NCI-H1092 (cell line): Measurements from ENCODE around the gene AOPEP.

ENCODE experiments used
- DNase-seq: peaks from one replicate; lab custom pipeline; 2025; lab: John Stamatoyannopoulos, UW

Gene AOPEP

DNA sequence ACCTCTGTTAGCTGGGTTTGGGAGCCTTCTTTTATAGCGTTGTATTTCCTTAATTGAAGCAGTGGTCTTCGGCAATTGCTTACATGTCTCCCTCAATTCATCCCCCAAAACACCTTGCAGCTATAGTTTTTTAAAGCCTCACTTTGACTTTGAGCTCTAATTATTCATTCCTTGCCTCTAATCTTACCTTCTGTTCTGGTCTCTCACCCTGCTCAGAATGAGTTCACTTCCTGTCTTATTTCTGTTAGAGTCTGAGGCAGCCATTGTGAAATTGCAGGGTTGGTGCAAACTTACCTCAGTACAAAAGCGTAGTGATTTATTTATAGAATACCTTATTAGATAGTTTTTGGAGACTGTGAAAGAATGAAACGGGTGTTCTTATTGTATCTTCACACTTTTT lies 35.0 kb downstream of the AOPEP start:
- DNase-seq: no peak

DNA sequence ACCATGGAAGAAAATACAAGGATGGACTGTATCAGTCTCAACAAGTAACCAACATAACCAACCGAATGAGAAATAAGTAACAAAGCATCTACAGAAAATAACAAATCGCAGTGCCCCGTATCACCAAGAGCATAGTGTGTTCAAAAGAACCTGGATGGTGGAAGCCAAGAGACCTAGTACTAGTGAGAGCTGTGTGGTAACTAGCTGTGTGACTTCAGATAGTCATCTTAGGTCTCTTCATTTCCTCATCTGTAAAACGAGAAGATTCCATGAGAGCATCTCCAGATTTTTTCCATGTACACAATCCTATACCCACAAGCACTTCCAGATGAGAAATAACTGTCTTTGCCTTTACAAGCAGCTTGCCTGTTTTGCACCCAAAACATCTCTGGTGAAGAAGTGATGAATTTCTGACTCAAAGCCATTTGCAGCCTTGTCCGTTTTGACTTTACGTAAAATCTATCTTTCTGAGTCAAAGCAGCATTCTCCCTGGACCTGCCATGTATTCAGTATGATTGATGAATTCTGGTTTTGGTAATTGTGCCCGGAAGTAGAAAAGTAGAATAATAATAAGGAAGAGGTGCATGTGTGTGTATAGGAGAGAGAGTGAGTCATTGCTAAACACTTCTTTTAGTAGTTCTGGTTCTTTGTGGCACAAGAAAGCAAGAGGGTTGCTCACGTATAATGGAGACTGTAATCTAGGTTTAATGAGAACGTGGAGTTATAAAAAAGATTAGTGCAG lies 41.0 kb downstream of the AOPEP start:
- no peak for DNase-seq

DNA sequence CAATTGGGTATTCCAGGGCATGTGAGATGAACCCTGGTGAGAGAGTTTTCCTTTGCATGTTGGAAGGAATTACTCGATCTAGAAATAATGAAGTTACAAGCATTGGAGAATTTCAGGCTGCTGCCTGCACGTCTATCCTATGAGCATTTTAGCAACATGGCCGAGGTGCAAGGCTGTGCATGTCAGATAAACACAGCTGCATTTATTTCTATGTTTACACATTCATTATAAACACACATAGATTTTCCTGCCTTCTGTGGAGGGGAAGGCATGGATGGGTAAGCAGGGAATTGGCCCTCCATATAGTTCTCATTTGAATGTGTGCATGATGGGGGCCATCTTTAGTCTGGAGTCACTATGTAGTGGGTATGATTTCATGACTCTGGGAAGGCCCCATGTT lies 42.3 kb downstream of the AOPEP start:
- DNase-seq: no peak

DNA sequence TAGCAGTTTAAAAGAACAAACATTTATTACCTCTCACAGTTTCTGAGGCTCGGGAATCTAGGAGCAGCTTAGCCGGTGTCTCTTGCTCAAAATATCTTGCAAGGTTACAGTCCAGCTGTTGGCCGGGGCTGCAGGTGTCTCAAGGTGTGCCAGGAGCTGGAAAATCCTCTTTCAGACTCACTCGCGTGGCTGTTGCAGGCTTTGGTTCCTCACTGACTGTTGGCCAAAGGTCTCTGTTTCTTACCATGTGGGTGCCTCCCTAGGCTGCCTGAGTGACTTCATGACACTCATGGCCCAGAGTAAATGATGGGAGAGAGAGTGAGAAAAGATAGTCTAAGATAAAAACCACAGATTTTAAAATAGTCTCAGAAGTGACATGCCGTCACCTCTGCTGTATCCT lies 43.8 kb downstream of the AOPEP start:
- DNase-seq: no peak

DNA sequence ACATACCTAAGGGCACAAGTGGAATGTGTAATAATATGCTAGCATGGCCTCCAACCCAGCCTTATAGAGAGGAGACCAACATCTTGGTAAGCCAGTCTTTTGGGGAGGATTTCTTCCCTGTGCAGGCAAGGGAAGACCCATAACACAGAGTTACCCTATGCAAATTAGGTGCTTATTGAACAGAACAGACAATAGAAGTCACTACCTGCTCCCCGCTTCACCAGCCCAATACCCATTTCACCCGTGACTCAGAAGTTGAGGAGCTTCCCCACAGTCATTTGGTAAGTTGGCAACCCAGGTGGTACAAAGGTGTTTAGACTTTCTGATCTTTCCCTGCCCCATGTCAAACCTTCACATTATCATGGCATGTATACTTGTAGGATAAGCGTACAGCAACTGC lies 44.6 kb downstream of the AOPEP start:
- DNase-seq: no peak

DNA sequence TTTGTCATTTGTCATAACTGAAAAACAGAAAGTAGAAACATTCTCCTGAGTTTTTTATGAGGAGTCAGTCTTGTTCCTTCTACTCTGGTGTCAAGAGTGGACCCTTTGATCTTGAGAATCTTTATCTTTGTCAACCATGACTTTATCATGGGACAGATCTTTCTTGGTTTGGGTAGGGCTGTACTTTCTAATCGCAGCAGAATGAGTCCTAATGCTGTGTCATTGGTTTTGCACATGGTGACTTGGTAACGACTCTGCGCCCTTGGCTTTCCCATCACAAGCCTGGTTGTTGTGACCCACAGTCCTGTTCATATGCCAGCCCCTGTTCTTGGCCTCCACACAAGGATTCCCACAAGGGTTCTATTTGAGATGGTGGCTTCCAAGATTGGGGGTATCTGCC lies 45.6 kb downstream of the AOPEP start:
- no peak for DNase-seq

DNA sequence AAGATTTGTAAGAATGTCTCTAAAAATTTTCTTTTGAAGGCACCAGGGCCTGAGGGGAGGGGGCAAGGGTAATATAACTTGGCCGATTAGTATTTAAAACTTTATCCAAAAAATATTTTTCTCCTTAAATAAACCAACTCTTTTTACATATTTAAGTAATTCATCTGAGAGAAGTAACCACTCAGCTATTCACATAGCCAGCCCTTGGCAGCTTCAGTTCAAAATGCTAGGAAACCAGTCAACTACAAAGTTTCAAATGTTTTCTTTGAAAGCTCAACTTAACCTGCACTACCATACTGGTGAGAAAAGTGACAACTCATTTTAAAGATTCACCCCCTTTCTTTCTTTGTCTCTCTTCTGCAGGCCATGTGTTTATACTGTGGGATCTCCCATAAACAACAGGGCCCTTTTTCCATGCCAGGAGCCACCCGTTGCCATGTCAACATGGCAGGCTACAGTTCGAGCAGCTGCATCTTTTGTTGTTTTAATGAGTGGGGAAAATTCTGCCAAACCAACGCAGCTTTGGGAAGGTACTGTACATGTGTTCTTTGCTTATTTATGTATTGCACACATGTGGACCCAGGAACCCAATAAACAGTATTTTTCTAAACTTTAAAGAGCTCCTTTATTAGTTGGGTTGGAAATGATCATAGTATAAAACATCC lies 46.3 kb downstream of the AOPEP start:
- DNase-seq: peak; percentile 97

DNA sequence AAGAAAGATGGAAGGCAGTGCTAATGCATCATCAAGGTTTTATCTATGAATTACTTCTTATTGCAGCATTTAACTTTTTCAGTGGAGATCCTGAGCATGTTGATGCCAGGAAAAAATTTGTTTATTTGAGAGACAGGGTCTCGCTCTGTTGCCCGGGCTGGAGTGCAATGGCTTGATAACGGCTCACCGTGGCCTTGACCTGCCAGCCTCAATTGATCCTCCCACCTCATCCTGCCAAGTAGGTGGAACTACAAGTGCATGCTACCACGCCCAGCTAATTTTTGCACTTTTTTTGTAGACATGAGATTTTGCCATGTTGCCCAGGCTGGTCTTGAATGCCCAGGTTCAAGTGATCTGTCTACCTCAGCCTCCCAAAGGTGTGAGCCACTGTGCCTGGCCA lies 47.2 kb downstream of the AOPEP start:
- DNase-seq: no peak

DNA sequence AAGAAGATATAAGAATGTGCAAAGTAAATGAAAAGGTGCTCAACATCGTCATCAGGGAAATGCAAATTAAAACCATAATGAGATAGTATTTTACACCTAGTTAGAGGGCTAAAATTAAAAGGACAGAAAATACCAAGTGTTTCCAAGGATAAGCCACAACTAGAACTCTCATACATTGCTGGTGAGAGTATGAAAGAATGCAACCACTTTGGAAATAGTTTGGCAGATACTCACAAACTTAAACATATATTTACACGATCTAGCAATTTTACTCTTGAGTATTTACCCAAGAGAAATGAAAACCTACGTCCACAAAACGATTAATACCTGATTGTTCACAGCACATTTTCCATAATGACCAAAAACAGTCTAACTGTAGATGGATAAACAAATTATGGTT lies 51.5 kb downstream of the AOPEP start:
- DNase-seq: no peak

DNA sequence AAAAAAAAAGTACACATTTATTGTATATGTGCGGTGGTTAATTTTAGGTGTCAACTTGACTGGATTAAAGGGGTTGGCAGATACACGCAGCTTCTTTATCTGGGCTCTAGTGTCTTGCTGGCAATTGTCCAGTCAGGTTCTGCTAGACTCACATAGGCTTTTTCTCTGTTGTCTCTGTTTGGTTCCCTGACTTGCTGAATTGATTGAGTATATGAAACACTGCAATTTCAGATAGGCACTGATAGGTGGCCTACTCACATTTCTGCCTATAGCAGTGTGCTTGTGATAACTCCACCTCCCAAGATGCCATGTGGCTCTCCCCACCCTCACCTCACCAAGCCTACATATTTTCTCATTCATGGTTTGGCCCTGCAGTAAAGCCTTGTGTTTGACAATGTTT lies 52.5 kb downstream of the AOPEP start:
- peak; percentile 19 for DNase-seq

DNA sequence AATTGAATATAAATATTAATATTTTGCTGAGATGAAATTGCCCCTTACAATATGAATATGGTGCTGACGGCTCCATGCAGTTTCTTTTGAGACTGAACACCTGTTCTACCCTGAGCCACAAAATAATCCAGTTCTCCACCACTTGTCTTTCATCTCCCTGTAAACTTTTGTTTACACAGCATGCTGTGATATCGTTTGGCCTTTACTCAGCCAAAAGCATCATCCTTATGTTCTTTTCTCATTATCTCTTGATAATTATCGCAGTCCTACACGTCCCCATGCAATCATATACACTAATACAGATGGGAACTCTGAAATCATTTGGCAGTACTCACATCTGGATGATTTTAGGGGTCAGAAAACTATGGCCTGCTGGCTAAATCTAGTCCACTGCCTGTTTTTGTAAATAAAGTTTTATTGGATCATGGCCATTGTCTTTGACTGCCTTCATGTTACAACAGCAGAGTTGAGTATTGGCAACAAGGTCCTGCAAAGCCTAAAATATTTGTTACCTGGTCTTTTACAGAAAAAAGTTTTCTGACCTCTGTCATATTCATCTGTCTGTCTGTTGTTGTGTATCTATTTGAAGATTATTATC lies 53.3 kb downstream of the AOPEP start:
- no peak for DNase-seq

DNA sequence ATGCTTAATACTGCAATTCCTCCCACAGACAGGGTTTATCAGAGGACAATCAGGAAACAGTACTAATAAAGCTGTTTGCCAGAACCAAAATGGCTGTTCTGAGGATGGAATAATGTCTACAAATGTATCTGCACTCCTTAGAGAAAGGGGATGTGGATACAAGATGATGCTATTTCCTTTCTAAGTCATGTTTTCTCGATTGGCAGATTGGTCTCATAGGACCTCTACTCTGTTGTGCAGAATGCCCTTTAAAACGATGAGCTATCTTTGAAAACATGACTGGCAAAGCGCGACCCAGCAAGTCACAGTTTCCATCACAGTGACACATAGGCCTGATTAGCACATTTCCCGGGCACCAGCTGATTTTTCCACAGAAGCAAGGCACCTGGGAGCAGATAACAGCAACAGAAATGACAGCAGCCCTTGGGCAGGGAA lies 54.0 kb downstream of the AOPEP start:
- no peak for DNase-seq

DNA sequence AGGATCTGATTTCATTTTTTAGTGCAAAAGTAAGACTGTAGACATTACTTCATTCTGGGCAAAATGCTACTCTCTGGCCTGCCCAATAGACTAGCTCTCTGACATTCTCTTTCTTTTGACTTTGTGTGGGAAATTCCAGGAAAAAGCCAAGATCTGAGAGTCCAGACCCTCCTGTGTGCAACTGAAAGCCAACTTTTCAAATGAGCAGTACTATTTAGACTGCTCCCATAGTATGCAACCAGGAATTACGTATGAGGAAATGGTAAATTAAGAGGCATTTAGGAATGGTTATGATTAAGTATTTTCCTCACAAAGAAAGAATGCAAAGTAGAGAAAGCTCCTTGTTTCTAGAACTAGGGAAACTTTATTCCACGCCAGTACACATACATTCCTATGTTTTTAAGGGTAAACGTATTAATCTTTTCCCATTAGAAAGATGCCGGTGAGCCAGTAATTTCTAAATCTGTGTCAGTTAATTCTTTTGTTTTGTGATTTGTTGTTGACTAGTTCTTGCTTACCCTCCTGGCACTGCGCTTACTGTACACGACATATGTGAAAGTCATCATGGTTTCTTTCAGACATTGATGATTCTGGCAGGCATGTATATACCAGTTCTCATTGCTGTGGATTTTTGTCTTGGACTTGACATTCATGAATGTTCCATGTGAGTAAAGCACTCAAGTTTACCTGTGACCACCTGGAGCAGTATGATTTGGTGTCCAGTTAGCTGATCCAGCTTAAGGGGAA lies 56.0 kb downstream of the AOPEP start:
- DNase-seq: no peak

DNA sequence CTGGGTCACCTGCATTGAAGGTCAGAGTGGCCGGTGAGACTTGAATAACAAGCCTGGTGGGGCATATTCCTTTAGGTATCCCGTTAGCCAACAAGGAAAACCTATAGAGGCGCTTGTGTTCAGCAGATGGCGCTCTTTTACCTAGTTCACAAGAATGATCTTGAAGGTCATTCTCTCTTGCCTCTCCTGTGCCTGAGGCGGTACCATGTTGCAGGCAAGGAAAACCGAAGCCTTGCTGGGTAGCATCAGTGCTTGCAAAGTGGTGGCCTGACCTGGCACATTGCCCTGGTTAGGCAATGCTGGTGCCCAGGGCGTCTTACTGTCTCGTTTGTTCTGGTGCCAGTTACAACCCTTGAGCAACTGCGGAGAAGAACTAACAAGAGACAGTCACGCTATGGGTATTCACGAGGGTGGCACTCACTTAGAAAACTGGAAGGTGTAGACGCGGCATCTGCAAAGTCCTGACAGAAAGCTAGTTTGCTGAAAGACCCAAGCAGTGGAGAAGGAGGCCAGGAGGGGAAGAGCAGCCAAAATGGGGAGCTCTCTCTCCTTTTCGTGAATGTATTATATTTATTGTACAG lies 56.7 kb downstream of the AOPEP start:
- peak; percentile 82 for DNase-seq

DNA sequence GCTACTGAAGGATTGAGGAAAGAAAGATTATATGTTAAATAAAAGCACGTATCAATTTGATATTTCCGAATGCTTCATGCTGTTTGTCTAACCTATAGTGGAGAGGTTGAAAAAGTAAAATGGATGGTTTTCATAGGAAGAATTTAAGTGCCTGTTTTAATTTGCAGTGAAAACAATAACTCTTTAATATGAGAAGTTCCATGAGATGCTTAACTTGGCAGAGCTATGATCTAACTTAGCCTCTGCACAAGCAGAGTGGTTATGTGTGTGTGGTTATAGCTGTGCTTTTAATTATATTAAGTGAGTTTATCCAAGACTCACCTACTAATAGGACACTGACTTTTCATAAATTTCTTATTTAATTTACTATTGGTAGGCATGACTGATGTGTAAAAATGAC lies 57.4 kb downstream of the AOPEP start:
- no peak for DNase-seq

DNA sequence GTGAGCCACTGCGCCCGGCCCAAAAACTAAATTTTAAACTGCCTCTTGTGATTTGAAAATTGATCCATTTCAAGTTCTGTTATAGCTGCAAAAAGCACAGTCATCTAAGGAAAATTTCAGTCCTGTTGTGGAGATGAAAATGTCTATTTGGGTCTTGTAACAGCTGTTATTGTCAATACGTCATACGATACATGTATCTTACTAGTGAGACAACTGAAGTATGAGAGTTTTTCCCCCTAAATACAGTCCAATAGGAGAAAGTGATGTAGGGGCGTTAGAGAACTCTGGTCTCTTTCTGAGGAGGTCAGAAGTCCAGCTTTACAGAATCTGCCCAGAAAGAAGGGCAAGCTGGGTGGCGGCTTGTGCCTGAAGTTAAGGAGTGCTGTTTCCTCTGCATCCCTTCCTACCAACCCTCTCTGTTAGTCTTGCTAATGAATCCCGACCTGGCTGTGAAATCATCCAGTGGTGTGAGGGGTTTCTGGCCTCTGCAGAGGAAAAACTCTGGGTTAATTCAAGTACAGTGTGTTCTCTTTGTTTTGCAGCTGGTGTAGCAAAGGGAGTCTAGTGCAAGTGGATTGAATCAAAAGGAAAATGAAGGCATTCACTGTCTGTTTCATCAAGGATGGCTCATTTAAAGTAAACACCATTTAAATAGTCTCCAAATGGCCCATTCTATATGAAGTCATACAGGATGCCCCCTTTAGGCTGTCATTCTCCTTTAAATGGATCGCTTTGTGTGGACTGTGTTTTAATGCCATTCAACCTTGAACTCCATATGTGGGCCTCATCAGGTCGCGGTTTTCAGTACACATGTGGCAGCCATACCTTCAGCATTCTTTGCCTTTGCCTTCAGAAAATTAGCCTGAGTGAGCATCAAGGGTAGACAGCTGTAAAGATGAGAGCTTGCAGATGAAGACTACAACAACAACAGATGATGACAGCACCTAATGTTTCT lies 59.0 kb downstream of the AOPEP start:
- no peak for DNase-seq

DNA sequence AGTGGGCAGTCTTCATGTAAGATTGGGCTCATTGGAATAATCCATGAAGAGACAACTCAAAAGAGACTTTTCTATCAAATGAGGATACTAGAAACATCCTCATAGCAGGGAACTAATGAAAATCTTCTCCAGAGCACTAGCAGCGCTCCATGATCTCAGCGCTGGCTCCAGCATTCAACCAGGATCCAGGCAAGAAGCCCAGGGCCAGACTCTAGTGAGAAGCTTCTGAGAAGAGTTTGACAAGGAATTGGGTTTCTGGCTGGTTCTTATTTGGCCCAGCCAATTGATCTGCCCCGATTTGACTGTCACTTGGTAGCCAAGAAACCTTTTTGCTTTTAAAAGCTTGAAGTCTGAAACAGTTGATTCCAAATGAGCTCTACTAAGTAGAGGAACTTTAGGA lies 60.1 kb downstream of the AOPEP start:
- no peak for DNase-seq

DNA sequence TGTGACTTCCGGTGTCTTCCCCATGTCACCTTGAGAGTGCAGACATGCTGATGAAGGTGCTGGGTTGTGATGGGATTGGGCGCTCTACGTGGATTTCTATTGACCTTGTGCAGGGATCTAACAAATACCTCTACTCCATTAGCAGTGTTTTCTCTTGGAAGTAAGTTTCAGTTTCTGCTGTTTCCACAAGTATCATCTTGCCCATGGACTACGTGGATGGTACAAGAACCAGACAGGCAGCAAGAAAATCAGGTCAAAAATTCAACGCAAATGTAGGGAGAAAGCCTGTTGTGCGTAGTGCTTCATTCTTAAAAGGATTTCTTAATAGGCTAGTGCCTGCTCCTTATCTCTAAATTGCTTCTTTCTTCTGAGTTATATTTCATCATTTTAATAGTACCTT lies 60.8 kb downstream of the AOPEP start:
- no peak for DNase-seq

DNA sequence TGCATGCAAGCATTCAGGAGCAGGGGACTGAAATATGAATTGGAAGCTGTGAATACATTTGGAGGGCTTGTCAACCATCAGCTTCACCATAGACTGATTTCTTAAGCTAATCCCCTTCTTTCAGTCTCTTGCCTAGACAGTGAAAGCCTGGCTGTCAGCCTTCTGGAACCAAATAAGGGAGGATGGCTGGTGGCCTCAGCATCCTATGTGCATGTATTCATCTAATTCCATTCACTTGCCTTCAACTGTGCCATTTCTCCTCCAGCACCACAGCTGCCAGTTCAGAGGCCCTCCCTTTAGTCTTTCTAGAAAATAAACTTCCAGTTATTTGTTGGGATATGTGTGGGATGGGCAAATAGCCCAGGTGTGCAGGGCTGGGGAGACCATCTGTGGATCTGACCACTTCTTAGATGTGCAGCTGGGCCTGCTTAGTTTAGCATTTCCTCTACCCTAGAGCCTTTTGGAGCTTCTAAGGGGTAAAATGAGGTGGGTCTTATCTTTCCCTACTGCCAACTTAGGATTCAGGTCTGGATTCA lies 62.1 kb downstream of the AOPEP start:
- no peak for DNase-seq

DNA sequence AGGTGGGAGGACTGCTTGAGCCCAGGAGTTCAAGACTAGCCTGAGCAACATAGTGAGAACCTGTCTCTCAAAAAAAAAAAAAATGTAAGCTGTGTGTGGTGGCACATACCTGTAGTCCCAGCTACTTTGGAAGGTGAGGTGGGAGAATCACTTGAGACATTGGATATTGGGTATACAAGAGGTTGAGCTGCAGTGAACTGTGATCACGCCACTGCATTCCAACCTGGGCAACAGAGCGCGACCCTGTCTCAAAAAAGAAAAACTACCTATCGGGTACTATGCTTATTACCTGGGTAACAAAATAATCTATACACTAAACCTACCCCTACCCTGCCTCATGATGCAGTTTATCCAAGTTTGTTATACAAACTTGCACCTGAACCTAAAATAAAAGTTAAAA lies 64.9 kb downstream of the AOPEP start:
- no peak for DNase-seq

DNA sequence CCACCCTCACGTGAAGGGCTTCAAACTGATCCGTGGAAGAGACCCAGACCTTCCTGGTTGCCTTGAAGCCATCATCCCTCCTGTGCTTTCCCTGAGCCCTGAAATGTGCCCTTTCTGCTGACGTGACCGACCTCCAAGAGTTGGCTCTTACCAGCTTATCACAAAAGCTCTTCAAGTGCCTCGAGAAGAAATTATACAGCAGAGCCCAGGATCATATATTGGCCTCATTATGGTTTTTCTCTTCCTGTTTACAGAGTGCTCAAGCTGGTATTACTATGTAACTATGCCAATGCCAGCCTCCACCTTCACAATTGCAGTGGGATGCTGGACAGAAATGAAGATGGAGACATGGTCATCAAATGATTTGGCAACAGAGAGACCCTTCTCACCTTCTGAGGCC lies 66.0 kb downstream of the AOPEP start:
- DNase-seq: no peak
